Measurements from ENCODE around the gene ALK.

ALK gene

GRCh38 chr2:29573147-29573546, 348.2 kb downstream of the ALK start:
- no peak for DNase-seq

- no peak for DNase-seq
Measured at GRCh38 chr2:29570539-29570938, 350.8 kb downstream of the ALK start.

- DNase-seq: no peak
Measured at GRCh38 chr2:29567906-29568520, 353.4 kb downstream of the ALK start.

DNA sequence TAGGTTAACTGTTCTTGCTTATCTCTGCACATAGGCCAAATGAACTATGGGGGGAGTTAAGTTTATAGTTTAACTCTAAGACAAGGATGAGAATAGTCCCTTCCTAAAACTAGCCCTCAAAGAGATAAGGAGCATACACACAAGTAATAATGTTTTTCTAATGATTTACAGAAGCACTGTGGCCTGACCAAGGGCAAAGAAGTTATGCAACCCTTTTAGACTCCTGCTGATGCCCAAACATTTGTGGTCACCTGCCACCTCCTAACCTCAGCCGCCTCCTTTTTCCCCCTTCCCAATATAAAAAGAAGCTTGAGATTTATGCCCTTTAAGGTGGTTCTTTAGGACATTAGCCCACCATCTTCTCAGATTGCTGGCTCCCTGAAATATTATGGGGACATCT, 357.7 kb downstream of the ALK start:
- DNase-seq: no peak

- DNase-seq: no peak
Measured at GRCh38 chr2:29562896-29563295, 358.5 kb downstream of the ALK start.

DNA sequence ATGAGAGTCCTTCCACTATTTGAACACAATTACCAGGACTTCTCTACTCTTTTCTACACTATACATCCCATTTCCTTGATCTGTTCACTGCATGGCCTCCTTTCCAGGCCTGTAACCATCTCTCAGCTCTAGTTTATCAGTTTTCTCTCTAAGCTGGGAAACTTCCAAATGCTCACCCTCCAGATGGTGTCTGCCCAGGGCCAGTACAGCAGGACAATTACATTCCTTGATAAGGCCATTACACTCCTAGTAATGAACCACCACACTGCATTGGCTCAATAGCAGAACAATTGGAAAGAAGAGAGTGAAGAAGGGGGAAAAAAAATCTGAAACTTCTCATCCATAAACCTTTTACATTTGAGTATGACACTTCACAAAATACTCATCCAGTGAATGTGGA, 359.1 kb downstream of the ALK start:
- DNase-seq: no peak

GRCh38 chr2:29561628-29562027, 359.8 kb downstream of the ALK start:
- DNase-seq: no peak

DNA sequence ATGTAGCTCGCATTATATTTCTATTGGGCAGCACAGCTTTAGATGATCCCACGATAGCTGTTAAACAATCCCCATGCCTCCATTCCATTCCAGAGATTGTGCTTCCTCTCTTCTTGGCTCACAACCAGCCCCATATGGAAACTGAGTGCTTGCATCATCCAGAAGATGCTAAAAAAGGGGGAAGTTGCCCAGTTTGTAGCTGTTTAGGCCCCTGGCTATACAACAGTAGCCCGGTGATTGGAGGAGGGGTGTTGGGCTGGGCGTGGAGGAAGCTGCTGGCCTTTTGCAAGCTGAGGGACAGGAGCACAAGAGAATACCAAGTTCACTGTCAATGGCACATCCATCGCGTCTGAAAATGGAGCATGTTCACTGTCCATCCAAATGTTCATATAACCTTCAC, 360.2 kb downstream of the ALK start:
- no peak for DNase-seq

DNA sequence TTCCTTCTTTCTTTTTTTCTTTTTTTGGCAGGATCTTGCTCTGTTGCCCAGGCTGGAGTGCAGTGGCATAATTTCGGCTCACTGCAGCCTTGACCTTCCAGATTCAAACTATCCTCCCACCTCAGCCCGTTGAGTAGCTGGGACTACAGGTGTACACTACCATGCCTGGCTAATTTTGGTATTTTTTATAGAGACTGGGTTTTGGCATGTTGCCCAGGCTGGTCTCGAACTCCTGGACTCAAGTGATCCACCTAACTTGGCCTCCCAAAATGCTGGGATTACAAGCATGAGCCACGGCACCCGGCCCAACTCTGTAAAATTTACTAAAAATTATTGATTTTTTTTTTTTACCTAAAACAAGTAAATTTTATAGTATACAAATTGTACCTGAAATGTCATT, 360.8 kb downstream of the ALK start:
- no peak for DNase-seq

DNA sequence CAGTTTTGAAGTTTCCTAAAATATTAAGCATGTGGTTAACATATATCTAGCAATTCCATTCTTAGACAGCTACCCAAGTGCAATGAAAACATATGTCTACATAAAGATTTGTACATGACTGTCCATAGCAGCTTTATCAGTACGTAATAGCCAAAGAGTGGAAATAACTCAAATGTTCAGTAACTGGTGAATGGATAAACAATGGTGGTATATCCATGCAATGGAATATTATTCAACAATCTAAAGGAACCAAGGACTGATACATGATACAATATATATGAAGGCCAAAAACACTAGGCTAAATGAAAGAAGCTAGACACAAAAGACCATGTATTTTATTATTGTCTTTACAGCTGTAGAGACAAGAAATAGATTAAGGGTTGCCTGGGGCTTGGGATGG, 361.4 kb downstream of the ALK start:
- no peak for DNase-seq

- no peak for DNase-seq
Measured at GRCh38 chr2:29559578-29559977, 361.8 kb downstream of the ALK start.

DNA sequence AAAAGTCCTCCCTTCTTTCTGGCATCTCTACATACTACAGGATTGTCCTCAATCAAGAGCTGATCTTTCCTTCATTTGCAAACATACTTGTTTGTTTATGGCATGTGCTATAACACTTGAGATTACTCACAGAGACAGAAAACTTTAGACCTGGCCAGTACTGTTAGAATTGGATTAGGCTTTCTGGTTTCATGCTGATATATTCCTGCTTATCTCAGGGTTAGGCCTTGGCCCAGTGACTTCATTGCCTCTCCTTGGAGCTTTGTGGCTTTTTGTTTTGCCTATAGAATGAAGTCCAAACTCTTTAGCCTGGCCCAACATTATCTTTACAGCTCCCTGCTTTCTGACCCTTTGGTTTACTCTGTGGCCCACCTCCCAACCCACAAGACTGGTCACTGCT, 363.3 kb downstream of the ALK start:
- no peak for DNase-seq

DNA sequence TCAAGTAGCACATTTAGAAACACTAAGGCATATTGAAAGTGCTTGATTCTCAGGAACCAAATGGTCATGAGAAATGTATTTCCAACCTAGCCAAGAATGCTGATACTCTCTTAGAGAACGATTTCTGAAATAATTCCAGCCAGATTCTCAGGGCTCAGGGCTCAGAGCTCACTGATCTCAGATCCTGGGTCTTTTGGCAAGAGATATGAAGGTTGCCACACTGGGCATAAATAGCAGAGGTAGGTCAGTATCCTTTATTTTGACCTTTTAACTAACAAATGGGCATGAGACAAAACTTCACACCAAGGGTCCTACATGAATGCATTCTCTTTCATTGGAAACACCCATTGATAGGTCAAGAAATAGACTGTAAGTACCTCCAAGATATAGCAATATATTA, 364.1 kb downstream of the ALK start:
- DNase-seq: no peak

DNA sequence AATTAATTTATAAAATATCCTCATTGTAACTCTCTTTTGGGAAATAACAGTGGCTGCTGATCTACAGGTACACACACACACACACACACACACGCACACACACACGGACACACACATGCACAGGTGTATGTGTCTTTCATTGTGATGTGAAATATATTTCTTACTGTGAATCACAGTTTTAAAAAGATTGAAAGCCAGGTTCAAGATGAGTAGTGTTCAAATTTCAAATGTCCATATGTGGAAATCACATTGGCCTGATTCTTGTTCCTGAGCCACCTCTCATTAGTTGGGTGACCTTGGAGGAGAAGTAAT, 372.4 kb downstream of the ALK start:
- no peak for DNase-seq

GRCh38 chr2:29544917-29545316, 376.5 kb downstream of the ALK start:
- DNase-seq: no peak

GRCh38 chr2:29544031-29544430, 377.4 kb downstream of the ALK start:
- no peak for DNase-seq

DNA sequence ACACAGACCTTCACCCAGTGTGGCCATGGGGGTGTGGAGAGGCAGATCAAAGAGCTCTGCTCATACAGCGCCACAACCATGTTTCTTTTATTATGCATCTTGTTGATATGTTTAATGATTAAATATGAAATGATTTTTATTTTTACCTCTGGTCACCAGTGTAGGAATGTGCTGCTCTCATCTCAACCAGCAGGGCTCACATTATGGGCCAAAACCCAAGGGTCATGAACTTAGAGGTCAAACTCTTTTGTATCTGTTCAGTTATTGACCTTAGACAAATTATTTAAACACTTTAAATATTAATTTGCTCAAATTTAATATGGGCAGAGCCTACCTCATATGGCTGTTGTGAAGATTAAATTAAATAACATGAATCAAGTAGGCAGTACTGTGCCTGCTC, 386.2 kb downstream of the ALK start:
- DNase-seq: no peak

DNA sequence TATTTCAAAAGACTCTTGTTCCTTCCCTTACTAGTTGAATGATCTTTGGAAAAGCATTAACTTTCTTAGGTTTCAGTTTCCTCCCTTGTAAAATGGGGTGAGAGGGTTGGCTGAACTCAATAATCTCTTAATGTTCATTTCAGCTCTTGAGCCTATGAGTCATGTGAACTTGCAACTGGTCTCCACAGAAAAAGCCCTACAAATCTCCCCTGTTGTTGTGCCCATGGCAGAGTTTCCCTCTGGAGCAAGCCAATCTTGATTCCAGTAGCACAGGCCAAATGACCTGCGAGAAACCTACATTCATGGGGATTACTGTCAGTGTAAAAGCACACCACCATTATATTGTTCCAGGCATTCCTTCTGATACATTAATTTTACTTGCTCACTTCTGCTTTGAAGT, 388.9 kb downstream of the ALK start:
- DNase-seq: no peak

DNA sequence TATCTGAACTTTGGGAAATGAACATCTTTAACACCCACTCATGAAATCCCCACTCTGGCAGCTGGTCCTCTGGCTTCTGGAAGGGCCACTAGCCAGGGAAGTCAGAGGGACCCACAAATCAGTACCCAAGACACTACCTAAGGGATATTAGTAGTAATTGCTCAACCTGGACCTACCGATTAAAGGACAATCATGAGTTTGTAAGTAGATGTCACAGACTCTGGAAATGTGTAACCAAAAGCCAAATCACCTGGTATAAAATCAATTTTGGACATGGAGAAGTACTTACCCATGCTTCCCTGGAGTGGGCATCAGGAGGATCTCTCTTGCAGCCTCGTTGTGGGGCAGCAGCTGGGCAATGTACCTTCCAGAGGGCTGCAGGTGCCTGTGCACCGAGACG, 389.8 kb downstream of the ALK start:
- DNase-seq: no peak

DNA sequence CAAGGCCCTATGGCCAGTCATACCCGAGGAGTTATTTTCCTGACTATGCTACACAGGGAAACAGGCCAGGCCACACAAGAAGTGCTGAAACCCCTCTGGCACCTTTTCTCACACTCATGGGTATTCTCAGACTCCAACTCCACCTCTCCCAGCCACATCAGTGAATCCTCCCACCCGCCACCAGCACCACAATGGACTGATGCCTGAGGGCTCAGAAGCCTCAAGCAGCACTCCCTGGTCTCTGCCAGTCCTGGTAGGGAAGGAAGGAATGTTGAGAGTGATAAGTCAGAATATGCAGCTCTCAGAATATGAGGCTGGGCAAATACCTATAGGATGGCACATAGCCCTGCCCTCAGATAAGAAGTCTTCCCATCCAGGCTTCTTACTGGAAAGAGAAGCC, 391.1 kb downstream of the ALK start:
- DNase-seq: no peak

GRCh38 chr2:29528891-29529520, 392.4 kb downstream of the ALK start:
- DNase-seq: peak in 1 of 2 experiments; percentile 2

- DNase-seq: no peak
Measured at GRCh38 chr2:29528371-29528770, 393.0 kb downstream of the ALK start.

GRCh38 chr2:29527947-29528346, 393.4 kb downstream of the ALK start:
- no peak for DNase-seq

GRCh38 chr2:29526587-29527586, 394.5 kb downstream of the ALK start:
- DNase-seq: no peak
